Testis (tissue), 2 donors: ENCODE measurements around the gene HOXC6.

Experiments used
- CTCF ChIP-seq, 3 experiments: fragments of 450-650 bp in 2 of 3; fragments of 200-600 bp in 1 of 3; sonication (generic) in 1 of 3; IDR thresholded peaks; one replicate each; pipeline ENCODE4 v1.5.1; 2016 to 2019; ENCODE audit warnings: antibody characterized with exemption in 3 of 3, mild to moderate bottlenecking in 2 of 3, moderate library complexity in 1 of 3
- POLR2A ChIP-seq: fragments of 450-650 bp; IDR thresholded peaks from one replicate; pipeline ENCODE4 v1.6.1; 2017; ENCODE audit warnings: antibody characterized with exemption, mild to moderate bottlenecking, moderate library complexity

- TF ChIP-seq CTCF (IDR thresholded peaks at IDR 0.05) (no peak), POLR2A (no peak)
Measured at GRCh38 chr12:53981634-53982565, 46.3 kb upstream of the HOXC6 start.
